SKM-1 (cell line): Measurements from ENCODE around the gene FILIP1L.
A peak's percentile ranks its signal among the peaks of the same experiment; 100 is the strongest.

Source experiments
- DNase-seq: peaks from one replicate; lab custom pipeline; 2025; ENCODE audit not compliant: unreplicated experiment; lab: John Stamatoyannopoulos, UW

The FILIP1L gene

GRCh38 chr3:100045696-100046095, 68.6 kb downstream of the FILIP1L start:
- no peak for DNase-seq

DNA sequence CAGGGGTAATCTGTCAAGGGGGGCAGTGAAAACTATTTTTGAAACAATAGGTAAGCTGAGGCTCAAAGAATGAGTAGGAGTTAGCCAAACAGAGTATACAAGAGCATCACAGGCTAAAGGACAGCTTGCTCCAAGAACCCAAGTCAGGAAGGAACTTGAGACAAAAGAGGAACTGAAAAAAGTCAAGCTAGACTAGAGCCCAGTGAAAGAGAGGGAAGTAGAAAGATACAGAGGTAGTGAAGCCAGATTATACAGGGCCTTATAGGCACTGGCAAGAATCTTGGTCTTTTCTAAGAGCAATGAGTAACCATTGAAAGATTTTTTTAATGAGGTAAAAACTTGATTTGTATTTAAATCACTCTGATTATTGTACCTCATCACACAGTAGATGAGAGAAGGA, 69.9 kb downstream of the FILIP1L start:
- DNase-seq: peak; percentile 95

GRCh38 chr3:100043271-100043670, 71.0 kb downstream of the FILIP1L start:
- no peak for DNase-seq

DNA sequence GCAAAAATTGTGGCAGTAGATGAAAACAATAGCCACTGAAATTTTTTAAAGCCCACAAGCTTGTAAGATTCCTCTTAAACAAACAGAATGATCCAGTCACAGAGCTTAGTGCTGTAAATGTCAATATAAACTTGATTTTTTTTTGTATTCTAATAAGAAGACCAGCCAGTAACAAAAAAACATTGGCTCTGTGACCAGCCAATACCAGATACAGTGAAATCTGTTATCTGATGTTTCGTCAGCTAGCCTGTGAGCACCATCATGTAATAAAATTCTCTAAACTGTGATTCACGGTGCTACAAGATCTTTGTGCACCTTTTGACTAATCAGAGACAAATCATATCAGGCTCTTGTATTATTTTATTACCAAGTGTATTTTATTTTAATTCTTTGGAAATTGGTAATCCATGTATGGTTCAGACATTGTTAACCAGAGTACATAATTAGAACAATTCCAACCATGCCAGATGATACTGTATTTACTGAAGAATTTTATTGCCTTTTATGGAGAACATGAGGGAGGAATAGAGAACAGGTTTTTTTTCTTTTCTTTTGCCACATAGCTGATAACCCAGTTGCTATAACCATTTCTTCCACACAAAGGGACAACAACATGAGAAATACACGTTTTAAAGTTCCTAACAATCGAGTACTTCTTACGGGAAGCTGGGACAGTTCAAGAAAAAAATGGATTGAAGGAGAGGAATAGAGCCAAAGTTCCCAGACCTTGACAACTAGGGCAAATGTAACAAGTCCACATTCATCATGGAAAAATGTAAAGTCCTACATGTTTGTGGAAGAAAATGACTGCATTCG, 71.9 kb downstream of the FILIP1L start:
- no peak for DNase-seq

- no peak for DNase-seq
Observed at GRCh38 chr3:100041328-100041749, 73.0 kb downstream of the FILIP1L start.

GRCh38 chr3:100040451-100041225, 73.7 kb downstream of the FILIP1L start:
- DNase-seq: no peak

GRCh38 chr3:100039075-100039474, 75.2 kb downstream of the FILIP1L start:
- DNase-seq: no peak

GRCh38 chr3:100033903-100034471, 80.3 kb downstream of the FILIP1L start:
- no peak for DNase-seq

DNA sequence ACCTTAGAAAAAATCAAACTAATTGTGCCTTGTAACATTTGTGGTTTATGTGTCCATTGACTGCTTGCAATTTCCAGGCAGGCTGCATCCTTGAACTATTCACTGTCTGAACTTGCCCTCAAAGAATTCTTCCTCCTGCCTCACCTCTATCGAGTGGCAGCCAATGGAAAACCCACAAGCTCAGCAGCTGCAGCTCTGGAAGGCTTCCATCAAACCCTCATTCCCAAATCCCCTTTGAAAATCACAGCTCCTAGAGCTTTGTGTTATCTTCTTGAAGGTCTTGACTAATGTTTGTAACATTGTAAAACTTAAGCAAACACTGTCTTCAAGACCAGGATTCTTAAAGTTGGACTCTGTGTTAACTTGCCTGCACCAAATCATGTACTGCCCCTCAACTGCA, 81.1 kb downstream of the FILIP1L start:
- DNase-seq: no peak

GRCh38 chr3:100032243-100032642, 82.1 kb downstream of the FILIP1L start:
- no peak for DNase-seq

GRCh38 chr3:100030914-100031425, 83.3 kb downstream of the FILIP1L start:
- no peak for DNase-seq

GRCh38 chr3:100030346-100030745, 84.0 kb downstream of the FILIP1L start:
- no peak for DNase-seq

DNA sequence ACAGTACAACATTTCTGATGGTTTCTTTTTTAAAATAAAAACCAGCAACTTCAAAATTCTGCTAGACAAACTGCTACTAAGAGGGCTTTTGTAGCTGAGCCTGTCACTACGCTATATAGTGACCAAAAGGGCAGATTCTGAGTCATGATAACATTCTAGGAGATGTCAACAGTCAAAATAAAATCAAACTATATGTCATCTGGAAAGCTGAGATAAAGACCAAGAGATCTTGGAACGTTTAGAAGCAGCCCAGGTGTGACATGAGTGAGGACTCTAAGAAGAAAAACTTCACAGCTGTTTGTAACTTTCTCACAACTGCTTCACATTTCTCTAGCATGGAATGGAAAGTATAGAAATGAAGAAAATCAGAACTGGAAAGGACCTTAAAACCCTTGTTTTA, 84.6 kb downstream of the FILIP1L start:
- no peak for DNase-seq

- DNase-seq: no peak
Observed at GRCh38 chr3:100029052-100029451, 85.2 kb downstream of the FILIP1L start.

GRCh38 chr3:100027321-100027720, 87.0 kb downstream of the FILIP1L start:
- no peak for DNase-seq

GRCh38 chr3:100024520-100025303, 89.6 kb downstream of the FILIP1L start:
- no peak for DNase-seq

GRCh38 chr3:100023595-100023994, 90.7 kb downstream of the FILIP1L start:
- DNase-seq: no peak

GRCh38 chr3:100023150-100023549, 91.2 kb downstream of the FILIP1L start:
- DNase-seq: no peak

GRCh38 chr3:100022506-100022905, 91.8 kb downstream of the FILIP1L start:
- no peak for DNase-seq

GRCh38 chr3:100020876-100021644, 93.2 kb downstream of the FILIP1L start:
- no peak for DNase-seq
